Regular cardiac myocyte (primary cell): Measurements from ENCODE around the gene ATG16L2. TPM values are rescaled to one million over a fixed set of nuclear protein-coding genes. Genes with fewer than 3 reads are reported as not detected.

Experiments used
- total RNA-seq: library from RNA; depleted of rRNA; stranded (reverse); fragments of >200 nt; gene quantifications from 2 replicates; pipeline ENCODE4 v1.2.3, GENCODE V29; 2014

Gene ATG16L2
- 4.8 and 11.6 TPM in 2 replicates for total RNA-seq

DNA sequence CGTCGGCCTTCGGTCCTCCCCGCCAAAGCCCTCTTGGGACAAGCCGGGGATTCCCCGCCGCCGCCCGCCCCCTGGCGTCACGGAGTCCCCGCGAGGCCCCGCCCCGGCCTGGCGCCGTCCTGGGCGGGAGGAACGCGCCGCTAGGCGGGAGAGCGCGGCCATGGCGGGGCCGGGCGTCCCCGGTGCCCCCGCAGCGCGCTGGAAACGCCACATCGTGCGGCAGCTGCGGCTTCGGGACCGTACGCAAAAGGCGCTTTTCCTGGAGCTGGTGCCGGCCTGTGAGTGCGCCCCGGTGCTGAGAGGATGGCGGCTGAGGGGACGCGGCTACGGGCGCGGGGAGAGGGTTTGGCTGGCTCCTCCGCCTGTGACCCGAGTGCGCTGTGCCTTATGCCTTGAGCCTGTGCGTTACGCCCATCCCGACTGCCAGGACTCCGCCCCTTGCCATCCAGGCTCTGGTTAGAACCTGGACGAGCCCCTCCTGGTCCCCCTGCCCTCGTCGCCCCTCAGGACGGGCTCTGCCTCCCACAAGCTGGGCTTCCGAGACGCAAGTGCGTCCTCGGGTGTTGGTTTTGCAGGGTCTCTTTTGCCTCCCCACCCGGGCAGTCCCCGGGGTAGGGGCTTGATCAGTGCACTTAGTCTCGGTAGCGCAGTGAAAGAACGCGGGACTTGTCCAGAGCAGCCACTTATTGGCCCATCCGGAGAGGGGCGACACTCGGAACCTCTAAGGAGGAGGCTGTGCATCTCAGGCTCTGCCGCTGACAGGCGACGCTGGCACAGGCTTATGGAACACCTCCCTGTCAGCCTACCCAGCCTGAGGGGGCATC lies at the start of gene ATG16L2:
Gene ATG16L2, plus strand, starts transcription at position 126 of the 824 bp plus-strand sequence. Its CDS starts 35 bp downstream, at position 161.

GRCh38 chr11:72793425-72794367 lies 20.5 kb upstream of the ATG16L2 start, which contains the start of gene STARD10:
Gene STARD10 (minus strand): TSS chr11:72794047. CDS start chr11:72781181, 12,866 bp downstream.

Other genes starting within 250 kb of the ATG16L2 start
- 1.3 and 3.4 TPM in 2 replicates for gene PDE2A, start 140.0 kb upstream of the ATG16L2 start, total RNA-seq
- 69.8 and 94.7 TPM in 2 replicates for gene ARAP1, start 62.0 kb upstream of the ATG16L2 start, total RNA-seq
- 7.1 and 22.6 TPM in 2 replicates for gene STARD10, start 20.4 kb upstream of the ATG16L2 start, total RNA-seq